Measurements from ENCODE around the gene MSL1.

The MSL1 gene

DNA sequence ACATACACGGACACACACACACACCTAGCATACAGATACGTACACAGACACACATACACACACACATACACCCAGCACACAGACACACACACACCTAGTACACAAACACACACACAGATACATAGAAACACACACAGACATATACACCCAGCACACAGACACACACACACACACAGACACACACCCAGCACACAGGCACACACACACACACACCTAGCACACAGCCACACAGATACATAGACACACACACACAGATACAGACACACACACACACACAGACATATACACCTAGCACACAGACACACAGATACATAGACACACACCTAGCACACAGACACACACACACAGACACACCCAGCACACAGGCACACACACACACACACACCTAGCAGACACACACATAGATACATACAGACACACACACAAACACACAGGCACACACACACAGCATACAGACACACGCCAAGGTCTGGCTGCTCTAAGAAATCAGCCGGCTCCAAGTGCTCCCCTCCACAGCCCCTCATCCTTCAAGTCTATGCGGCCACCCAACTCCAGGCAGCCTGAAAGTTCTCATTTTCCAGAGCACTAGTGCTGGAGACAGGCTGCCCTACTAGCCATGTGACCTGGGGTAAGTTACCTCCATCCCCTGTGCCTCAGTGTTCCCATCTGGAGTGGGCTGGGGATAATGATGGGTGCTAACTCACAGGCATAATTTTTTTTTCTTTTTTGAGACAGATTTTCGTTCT, 34.5 kb upstream of the MSL1 start:
- Histone ChIP-seq H3K9me2 (replicated peaks; ENCODE audit: control insufficient read depth, low read length) (no peaks in the 10 kb centered on the region), H3K79me2 (ENCODE audit: control insufficient read depth, low read length) (no peaks in the 10 kb centered on the region), H3K4me3 (ENCODE audit: low read length) (no peak overlapping the region), H3K4me1 (ENCODE audit: control insufficient read depth, low read length) (no peaks in the 10 kb centered on the region), H3K4me2 (ENCODE audit: low read length) (no peak overlapping the region), H3K27me3 (ENCODE audit: control insufficient read depth, low read length) (no peaks in the 10 kb centered on the region), H4K20me1 (ENCODE audit: control insufficient read depth, insufficient read depth, low read depth, low read length) (no peaks in the 10 kb centered on the region), H3K36me3 (ENCODE audit: control insufficient read depth, low read length) (no peaks in the 10 kb centered on the region), H3K9me3 (ENCODE audit: control insufficient read depth, insufficient read depth, low read length) (no peaks in the 10 kb centered on the region), H3K27ac (ENCODE audit: low read depth, low read length) (no peak overlapping the region), H3F3A (ENCODE audit: control insufficient read depth, insufficient read depth) (no peaks in the 10 kb centered on the region)
- TF ChIP-seq, protein P1, sequence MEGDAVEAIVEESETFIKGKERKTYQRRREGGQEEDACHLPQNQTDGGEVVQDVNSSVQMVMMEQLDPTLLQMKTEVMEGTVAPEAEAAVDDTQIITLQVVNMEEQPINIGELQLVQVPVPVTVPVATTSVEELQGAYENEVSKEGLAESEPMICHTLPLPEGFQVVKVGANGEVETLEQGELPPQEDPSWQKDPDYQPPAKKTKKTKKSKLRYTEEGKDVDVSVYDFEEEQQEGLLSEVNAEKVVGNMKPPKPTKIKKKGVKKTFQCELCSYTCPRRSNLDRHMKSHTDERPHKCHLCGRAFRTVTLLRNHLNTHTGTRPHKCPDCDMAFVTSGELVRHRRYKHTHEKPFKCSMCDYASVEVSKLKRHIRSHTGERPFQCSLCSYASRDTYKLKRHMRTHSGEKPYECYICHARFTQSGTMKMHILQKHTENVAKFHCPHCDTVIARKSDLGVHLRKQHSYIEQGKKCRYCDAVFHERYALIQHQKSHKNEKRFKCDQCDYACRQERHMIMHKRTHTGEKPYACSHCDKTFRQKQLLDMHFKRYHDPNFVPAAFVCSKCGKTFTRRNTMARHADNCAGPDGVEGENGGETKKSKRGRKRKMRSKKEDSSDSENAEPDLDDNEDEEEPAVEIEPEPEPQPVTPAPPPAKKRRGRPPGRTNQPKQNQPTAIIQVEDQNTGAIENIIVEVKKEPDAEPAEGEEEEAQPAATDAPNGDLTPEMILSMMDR (IDR thresholded peaks at IDR 0.05; ENCODE audit: low read depth, low read length, poor library complexity, severe bottlenecking) = no peak
- TF ChIP-seq EZH2phosphoT487 (IDR thresholded peaks at IDR 0.05; ENCODE audit: borderline replicate concordance, low read length) = no peak

DNA sequence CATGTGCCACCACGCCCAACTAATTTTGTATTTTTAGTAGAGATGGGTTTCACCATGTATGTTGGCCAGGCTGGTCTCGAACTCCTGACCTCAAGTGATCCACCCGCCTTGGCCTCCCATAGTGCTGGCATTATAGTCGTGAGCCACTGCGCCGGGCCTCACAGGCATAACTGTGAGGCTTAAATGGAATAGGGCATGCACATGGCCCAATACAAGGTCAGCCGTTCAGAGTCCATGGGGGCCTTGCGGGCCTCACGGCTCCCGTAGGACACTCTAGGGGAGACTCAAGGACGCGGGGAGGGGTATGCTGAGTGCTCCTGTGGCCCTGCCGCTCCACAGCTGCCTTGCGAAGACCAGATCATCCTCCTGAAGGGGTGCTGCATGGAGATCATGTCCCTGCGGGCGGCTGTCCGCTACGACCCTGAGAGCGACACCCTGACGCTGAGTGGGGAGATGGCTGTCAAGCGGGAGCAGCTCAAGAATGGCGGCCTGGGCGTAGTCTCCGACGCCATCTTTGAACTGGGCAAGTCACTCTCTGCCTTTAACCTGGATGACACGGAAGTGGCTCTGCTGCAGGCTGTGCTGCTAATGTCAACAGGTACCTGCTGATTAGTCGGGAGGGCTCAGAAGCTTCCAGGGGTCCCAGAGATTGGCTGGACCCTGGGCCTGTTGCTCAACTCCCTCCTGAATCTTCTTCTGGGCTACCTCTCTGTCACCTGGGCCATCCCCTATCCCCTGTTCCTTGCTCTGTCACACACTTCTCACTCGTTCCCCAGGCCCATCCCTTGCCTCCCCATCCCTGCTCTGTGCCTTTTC, 33.7 kb upstream of the MSL1 start:
- no peak overlapping the region for H3K4me2 ChIP-seq (ENCODE audit: low read length)
- no peak overlapping the region for H3K4me3 ChIP-seq (ENCODE audit: low read length)
- H3K27ac ChIP-seq (ENCODE audit: low read depth, low read length) = no peak overlapping the region
- H3K4me1 ChIP-seq (ENCODE audit: control insufficient read depth, low read length) = no peaks in the 10 kb centered on the region
- H3F3A ChIP-seq (ENCODE audit: control insufficient read depth, insufficient read depth) = no peaks in the 10 kb centered on the region
- no peaks in the 10 kb centered on the region for H4K20me1 ChIP-seq (ENCODE audit: control insufficient read depth, insufficient read depth, low read depth, low read length)
- no peaks in the 10 kb centered on the region for H3K27me3 ChIP-seq (ENCODE audit: control insufficient read depth, low read length)
- H3K79me2 ChIP-seq (ENCODE audit: control insufficient read depth, low read length) = no peaks in the 10 kb centered on the region
- H3K9me2 ChIP-seq (replicated peaks; ENCODE audit: control insufficient read depth, low read length) = no peaks in the 10 kb centered on the region
- H3K36me3 ChIP-seq (ENCODE audit: control insufficient read depth, low read length) = no peaks in the 10 kb centered on the region
- TF ChIP-seq, protein P1 (IDR thresholded peaks at IDR 0.05; ENCODE audit: low read depth, low read length, poor library complexity, severe bottlenecking) = no peak
- no peak for TF ChIP-seq EZH2phosphoT487 (IDR thresholded peaks at IDR 0.05; ENCODE audit: borderline replicate concordance, low read length)
- no peaks in the 10 kb centered on the region for H3K9me3 ChIP-seq (ENCODE audit: control insufficient read depth, insufficient read depth, low read length)

GRCh38 chr17:40089077-40089895, 32.5 kb upstream of the MSL1 start:
- Histone ChIP-seq H3K79me2 (ENCODE audit: control insufficient read depth, low read length) (no peaks in the 10 kb centered on the region), H3K36me3 (ENCODE audit: control insufficient read depth, low read length) (peaks cover 4% of the 10 kb centered on the region; the same call in 1 of the 2 replicates), H3K4me3 (ENCODE audit: low read length) (no peak overlapping the region), H3K9me3 (ENCODE audit: control insufficient read depth, insufficient read depth, low read length) (no peaks in the 10 kb centered on the region), H3K27me3 (ENCODE audit: control insufficient read depth, low read length) (no peaks in the 10 kb centered on the region), H4K20me1 (ENCODE audit: control insufficient read depth, insufficient read depth, low read depth, low read length) (no peaks in the 10 kb centered on the region), H3K9me2 (replicated peaks; ENCODE audit: control insufficient read depth, low read length) (no peaks in the 10 kb centered on the region), H3F3A (ENCODE audit: control insufficient read depth, insufficient read depth) (no peaks in the 10 kb centered on the region), H3K27ac (ENCODE audit: low read depth, low read length) (no peak overlapping the region), H3K4me2 (ENCODE audit: low read length) (no peak overlapping the region), H3K4me1 (ENCODE audit: control insufficient read depth, low read length) (no peaks in the 10 kb centered on the region)
- TF ChIP-seq, protein P1 (IDR thresholded peaks at IDR 0.05; ENCODE audit: low read depth, low read length, poor library complexity, severe bottlenecking) = no peak
- no peak for TF ChIP-seq EZH2phosphoT487 (IDR thresholded peaks at IDR 0.05; ENCODE audit: borderline replicate concordance, low read length)

Data from DOHH2 (cell line).